BJ (cell line): Measurements from ENCODE around the gene AP3S1. TPM values are rescaled to one million over a fixed set of nuclear protein-coding genes. Genes with fewer than 3 reads are reported as not detected.

Experiments
- CTCF ChIA-PET: fragments of 350-600 bp; formaldehyde crosslinking; extraction: SDS; loops from one replicate; lab custom pipeline; 2021; ENCODE audit warnings: antibody characterized with exemption, inconsistent platforms; lab: Yijun Ruan, JAX
- POLR2A ChIA-PET: fragments of 300-600 bp; sonication (Branson Sonifier 250); formaldehyde crosslinking; extraction: SDS; loops from one replicate; lab custom pipeline; 2021; ENCODE audit warnings: antibody characterized with exemption; lab: Charles Lee
- DNase-seq: peaks from one replicate; pipeline ENCODE4 v3.0.0-alpha.2; 2011; ENCODE audit warnings: low read depth
- H3K27me3 ChIP-seq: 2 replicates; pipeline ENCODE4 v1.6.0; 2011; ENCODE audit warnings: low read length; ENCODE audit not compliant: control insufficient read depth, insufficient read depth
- H3K36me3 ChIP-seq: 2 replicates; pipeline ENCODE4 v1.5.1; 2011; ENCODE audit warnings: low read length; ENCODE audit not compliant: control insufficient read depth, insufficient read depth
- H3K4me3 ChIP-seq: 2 replicates; pipeline ENCODE4 v1.5.1; 2011; ENCODE audit warnings: low read depth, mild to moderate bottlenecking, control low read depth, low read length
- polyA plus RNA-seq: library from polyadenylated mRNA; depleted of rRNA; stranded (reverse); fragments of >200 nt; gene quantifications from 2 replicates; pipeline ENCODE4 v1.2.3, GENCODE V29; 2011
- TF ChIP-seq, protein P1 (sequence below): IDR thresholded peaks from 2 replicates; pipeline ENCODE4 v1.5.1; 2011; ENCODE audit warnings: low read depth, mild to moderate bottlenecking, control low read depth, inconsistent platforms, low read length, moderate library complexity; ENCODE audit not compliant: insufficient read depth

Gene AP3S1
- polyA plus RNA-seq, 1 experiment = 27.6 TPM

DNA sequence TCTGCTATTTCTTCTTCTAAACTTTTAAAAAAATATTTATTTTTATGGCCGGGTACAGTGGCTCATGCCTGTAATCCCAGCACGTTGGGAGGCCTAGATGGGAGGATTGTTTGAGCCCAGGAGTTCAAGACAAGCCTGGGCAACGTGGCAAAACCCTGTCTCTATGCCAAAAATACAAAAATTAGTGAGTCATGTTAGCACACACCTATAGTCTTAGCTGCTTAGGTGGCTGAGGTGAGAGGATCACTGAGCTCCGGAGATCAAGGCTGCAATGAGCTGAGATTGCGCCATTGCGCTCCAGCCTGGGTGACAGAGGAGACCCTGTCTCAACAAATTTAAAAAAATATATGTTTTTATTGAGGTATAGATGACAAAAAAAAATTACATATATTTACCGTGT lies 5.6 kb downstream of the AP3S1 start:
- DNase-seq = no peak
- TF ChIP-seq, protein P1, sequence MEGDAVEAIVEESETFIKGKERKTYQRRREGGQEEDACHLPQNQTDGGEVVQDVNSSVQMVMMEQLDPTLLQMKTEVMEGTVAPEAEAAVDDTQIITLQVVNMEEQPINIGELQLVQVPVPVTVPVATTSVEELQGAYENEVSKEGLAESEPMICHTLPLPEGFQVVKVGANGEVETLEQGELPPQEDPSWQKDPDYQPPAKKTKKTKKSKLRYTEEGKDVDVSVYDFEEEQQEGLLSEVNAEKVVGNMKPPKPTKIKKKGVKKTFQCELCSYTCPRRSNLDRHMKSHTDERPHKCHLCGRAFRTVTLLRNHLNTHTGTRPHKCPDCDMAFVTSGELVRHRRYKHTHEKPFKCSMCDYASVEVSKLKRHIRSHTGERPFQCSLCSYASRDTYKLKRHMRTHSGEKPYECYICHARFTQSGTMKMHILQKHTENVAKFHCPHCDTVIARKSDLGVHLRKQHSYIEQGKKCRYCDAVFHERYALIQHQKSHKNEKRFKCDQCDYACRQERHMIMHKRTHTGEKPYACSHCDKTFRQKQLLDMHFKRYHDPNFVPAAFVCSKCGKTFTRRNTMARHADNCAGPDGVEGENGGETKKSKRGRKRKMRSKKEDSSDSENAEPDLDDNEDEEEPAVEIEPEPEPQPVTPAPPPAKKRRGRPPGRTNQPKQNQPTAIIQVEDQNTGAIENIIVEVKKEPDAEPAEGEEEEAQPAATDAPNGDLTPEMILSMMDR = no peak
- Histone ChIP-seq H3K27me3 (no peaks in the 10 kb centered on the region), H3K4me3 (no peak overlapping the region), H3K36me3 (no peaks in the 10 kb centered on the region; the same call in 1 of the 2 replicates)
- ChIA-PET CTCF (no interaction called here), POLR2A (no interaction called here)

DNA sequence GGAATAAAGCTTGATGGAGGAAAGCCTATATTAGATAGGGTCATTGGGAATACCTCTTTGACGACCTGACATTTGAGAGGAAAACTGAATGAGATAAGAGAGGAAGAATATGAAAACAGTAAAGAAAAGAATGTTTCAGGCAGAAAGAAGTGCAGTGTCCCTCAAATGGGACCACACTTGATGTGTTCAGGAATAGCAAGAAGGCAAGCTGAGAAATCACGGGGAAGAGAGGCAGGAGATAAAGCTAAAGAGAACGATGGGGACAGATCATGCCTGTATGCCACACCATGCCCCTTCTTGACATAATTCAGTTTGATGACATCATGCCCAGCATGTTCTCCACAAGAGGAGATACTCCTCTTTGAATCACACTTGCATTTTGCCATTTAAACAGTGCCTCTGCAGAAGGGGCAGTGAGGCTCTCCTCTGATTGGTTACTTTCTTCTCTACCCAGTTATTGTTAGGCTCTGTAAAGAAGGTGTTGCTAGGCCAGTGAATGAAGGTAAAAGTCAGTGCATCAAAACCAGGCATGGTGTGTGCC lies 7.6 kb downstream of the AP3S1 start:
- Histone ChIP-seq H3K36me3 (no peaks in the 10 kb centered on the region; the same call in 1 of the 2 replicates), H3K27me3 (no peaks in the 10 kb centered on the region), H3K4me3 (no peak overlapping the region)
- DNase-seq = no peak
- ChIA-PET CTCF (interaction anchor here (1.6 kb wide), 1 partner anchor 219 kb away, joined by 6 read pairs; no protein-coding TSS in a partner anchor), POLR2A (no interaction called here)
- TF ChIP-seq, protein P1 = no peak

DNA sequence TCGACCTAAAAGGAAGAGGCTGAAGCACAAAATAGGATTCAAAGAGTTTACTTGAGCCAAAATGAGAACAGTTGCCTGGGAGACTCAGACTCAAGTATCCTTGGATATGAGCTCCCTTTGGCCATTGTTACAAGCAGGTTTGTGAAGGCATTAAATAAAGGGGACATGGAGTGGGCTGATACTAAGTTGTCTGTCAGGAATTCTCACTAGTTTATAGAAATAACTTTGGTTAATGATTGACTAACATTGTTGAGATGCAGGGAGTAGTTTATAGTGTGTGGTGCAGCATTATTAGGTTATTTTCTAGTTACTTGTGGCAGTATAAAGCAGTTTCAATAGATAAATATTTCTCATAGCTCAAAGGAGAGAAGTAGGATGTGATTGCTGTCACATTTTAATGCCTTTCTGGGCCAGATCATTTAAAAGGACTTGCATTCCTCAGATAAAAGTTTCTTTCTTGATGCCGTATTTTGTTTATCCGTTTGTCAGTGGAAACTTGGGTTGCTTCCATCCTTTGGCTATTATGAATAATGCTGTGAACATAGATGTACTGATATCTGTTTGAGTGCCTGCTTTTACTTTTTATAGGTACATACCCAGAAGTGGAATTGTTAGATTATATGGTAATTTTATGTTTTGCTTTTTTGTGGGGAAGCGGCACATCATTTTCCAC lies 9.1 kb downstream of the AP3S1 start:
- POLR2A ChIA-PET = no interaction called here
- no peak for DNase-seq
- CTCF ChIA-PET = no interaction called here
- no peaks in the 10 kb centered on the region for H3K27me3 ChIP-seq
- TF ChIP-seq, protein P1 = no peak
- H3K4me3 ChIP-seq = no peak overlapping the region
- H3K36me3 ChIP-seq = no peaks in the 10 kb centered on the region; the same call in 1 of the 2 replicates

DNA sequence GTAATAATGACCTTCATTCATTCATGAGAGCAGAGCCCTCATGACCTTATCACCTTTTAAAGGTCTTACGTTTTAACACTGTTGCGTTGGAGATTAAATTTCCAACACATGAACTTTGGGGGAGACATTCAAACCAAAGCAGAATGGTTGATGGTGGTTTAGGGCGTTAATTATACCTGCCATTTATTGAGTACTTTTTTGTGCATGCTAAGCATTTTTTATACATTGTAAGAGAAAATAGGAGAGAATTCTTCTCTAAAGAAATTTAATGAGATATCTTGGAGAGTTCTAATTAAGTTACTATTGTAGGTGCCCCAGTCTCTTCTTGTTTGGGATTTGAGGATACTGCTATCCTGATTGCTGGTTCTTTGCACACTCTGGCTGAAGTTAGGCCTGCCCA lies 12.4 kb downstream of the AP3S1 start:
- CTCF ChIA-PET = no interaction called here
- H3K36me3 ChIP-seq = no peaks in the 10 kb centered on the region; the same call in 1 of the 2 replicates
- no peak for DNase-seq
- TF ChIP-seq, protein P1 = no peak
- POLR2A ChIA-PET = no interaction called here
- no peaks in the 10 kb centered on the region for H3K27me3 ChIP-seq
- H3K4me3 ChIP-seq = no peak overlapping the region

DNA sequence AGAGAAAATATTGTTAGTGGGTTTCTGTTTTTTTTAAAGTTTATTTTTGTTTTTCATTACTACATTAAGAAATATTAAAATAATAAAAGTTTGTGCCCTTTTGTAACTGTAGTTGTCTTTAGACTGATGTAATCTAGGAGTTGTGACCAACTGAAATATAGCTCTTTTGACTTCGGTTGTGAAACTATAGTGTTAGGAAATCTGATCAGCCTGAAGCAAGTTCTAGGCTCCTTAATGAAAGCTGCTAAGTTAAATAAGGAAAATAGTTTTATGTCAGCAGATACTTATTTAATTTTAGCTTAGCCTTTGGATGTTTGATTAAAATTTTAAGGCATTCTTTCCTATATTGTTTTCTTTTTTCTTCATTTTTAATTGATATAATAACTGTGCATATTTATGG lies 14.2 kb downstream of the AP3S1 start:
- Histone ChIP-seq H3K36me3 (no peaks in the 10 kb centered on the region), H3K27me3 (no peaks in the 10 kb centered on the region), H3K4me3 (no peak overlapping the region)
- TF ChIP-seq, protein P1 = no peak
- no peak for DNase-seq
- POLR2A ChIA-PET = no interaction called here
- CTCF ChIA-PET = interaction anchor here (2.0 kb wide), 1 partner anchor 10 kb away, joined by 4 read pairs; no protein-coding TSS in a partner anchor
